ENCODE data around the gene ZNF276. TPM values are rescaled to one million over a fixed set of nuclear protein-coding genes. Genes with fewer than 3 reads are reported as not detected.
"Not testable (repeated sequence)": the region's sequence is repeated elsewhere in the genome, so short reads cannot be mapped to it uniquely, and the experiment has no call there.

The ZNF276 gene
- total RNA-seq, 1 donor from 2014 or later: 12.9 TPM

DNA sequence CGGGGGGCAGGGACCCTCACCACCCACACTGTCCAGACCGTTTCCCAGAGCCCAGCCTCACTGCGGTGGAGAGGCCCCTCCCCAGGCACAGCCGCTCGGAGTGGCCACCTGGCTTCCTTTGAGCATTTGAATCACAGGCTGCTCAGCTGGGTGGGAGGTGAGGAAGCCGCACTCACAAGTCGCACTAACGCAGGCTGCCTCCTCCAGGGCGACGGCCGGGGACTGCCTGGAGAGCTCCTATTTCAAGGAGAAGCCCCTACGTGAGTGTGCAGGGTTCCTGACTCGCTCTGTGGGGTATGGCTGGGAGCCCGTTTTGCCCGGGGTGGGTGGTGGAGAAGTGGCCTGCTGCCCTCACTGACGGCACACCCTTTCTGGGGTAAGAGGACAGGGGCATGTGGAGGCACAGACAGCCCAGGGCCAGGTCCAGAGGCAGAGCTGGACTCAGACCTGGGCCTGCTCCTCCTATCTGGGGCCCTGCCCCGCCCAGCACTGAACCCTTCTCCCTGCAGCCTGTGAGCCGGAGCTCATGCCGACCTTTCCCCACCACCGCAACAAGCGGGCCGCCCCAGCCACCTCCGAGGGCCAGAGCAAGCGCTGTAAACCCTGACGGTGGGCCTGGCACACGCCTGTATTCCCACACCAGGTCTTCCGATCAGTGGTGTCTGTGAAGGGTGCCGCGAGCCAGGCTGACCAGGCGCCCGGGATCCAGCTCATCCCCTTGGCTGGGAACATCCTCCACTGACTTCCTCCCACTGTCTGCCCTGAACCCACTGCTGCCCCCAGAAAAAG, 26.1 kb upstream of the ZNF276 start:
- peaks cover 34% of the 10 kb centered on the region for H3K36me3 ChIP-seq

DNA sequence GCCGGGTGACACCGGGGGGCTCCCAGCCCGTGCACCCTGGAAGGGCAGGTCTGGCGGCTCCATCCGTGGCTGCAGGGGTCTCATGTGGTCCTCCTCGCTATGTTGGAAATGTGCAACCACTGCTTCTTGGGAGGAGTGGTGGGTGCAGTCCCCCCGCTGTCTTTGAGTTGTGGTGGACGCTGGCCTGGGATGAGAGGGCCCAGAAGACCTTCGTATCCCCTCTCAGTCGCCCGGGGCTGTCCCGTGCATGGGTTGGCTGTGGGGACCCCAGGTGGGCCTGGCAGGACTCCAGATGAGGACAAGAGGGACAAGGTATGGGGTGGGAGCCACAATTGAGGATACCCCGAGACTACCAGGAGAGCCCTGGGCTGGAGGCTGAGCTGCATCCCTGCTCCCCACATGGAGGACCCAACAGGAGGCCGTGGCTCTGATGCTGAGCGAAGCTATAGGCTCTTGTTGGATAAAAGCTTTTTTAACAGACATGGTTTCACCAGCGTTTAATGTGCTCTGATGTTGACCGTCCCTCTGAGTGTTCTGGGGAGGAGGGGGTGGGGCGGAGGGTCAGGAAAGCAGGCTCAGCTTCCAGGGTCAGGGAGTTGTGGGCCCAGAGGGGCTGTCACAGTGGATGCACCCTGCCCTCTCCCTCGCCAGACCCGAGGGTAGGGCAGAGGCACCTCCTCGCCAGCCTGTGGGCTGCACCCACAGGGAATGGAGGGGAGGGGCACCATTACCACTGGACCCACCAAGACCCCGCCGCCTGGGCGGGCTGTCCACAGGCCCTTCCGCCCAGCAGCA, 25.3 kb upstream of the ZNF276 start:
- H3K4me1 ChIP-seq: peaks cover 18% of the 10 kb centered on the region
- no peaks in the 10 kb centered on the region for H3K9me3 ChIP-seq (replicated peaks)
- TF ChIP-seq, protein P1, sequence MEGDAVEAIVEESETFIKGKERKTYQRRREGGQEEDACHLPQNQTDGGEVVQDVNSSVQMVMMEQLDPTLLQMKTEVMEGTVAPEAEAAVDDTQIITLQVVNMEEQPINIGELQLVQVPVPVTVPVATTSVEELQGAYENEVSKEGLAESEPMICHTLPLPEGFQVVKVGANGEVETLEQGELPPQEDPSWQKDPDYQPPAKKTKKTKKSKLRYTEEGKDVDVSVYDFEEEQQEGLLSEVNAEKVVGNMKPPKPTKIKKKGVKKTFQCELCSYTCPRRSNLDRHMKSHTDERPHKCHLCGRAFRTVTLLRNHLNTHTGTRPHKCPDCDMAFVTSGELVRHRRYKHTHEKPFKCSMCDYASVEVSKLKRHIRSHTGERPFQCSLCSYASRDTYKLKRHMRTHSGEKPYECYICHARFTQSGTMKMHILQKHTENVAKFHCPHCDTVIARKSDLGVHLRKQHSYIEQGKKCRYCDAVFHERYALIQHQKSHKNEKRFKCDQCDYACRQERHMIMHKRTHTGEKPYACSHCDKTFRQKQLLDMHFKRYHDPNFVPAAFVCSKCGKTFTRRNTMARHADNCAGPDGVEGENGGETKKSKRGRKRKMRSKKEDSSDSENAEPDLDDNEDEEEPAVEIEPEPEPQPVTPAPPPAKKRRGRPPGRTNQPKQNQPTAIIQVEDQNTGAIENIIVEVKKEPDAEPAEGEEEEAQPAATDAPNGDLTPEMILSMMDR (IDR thresholded peaks at IDR 0.05; ENCODE audit: borderline replicate concordance): no peak
- H3K27me3 ChIP-seq (ENCODE audit: low read depth): no peaks in the 10 kb centered on the region
- H3K4me3 ChIP-seq: no peak overlapping the region
- no peak for DNase-seq
- H3K36me3 ChIP-seq: peaks cover 34% of the 10 kb centered on the region
- intact Hi-C loops (cut with micrococcal nuclease): no loop called here
- H3K27ac ChIP-seq (replicated peaks): no peak overlapping the region

More for the DNA sequence above, 26.1 kb upstream of the ZNF276 start:
- H3K4me1 ChIP-seq: peaks cover 10% of the 10 kb centered on the region
- no peaks in the 10 kb centered on the region for H3K27me3 ChIP-seq (ENCODE audit: low read depth)
- no peak for DNase-seq
- TF ChIP-seq, protein P1 (IDR thresholded peaks at IDR 0.05; ENCODE audit: borderline replicate concordance): no peak
- intact Hi-C loops (cut with micrococcal nuclease): no loop called here
- H3K27ac ChIP-seq (replicated peaks): no peak overlapping the region
- no peak overlapping the region for H3K4me3 ChIP-seq
- no peaks in the 10 kb centered on the region for H3K9me3 ChIP-seq (replicated peaks)

DNA sequence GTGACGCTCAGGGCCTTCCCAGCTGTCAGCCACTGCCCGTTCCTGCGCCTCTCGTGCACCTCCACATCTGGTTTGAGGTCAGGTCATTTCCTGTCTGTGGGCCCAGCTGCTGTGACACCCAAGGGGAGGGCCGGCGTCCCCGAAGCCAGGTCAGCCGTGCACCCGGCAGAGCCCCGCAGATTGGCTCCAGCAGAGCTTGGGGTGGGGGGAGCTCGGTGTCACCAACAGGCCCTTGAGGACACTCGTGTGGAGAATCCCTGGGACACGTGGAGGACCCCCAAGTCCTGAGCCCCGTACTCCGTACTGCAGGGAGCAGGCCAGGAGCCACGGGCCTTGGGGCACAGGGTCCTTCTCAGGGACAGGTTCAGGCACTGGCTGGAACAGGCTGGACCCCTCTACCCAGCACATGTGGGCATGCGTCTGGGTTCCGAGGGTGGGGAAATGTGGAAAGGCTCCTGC, 24.6 kb upstream of the ZNF276 start:
- H3K36me3 ChIP-seq: peaks cover 28% of the 10 kb centered on the region
- intact Hi-C loops (cut with micrococcal nuclease): no loop called here
- TF ChIP-seq, protein P1 (IDR thresholded peaks at IDR 0.05; ENCODE audit: borderline replicate concordance): no peak
- DNase-seq: no peak
- no peaks in the 10 kb centered on the region for H3K9me3 ChIP-seq (replicated peaks)
- H3K27me3 ChIP-seq (ENCODE audit: low read depth): no peaks in the 10 kb centered on the region
- H3K4me1 ChIP-seq: peaks cover 25% of the 10 kb centered on the region
- H3K4me3 ChIP-seq: no peak overlapping the region
- no peak overlapping the region for H3K27ac ChIP-seq (replicated peaks)

DNA sequence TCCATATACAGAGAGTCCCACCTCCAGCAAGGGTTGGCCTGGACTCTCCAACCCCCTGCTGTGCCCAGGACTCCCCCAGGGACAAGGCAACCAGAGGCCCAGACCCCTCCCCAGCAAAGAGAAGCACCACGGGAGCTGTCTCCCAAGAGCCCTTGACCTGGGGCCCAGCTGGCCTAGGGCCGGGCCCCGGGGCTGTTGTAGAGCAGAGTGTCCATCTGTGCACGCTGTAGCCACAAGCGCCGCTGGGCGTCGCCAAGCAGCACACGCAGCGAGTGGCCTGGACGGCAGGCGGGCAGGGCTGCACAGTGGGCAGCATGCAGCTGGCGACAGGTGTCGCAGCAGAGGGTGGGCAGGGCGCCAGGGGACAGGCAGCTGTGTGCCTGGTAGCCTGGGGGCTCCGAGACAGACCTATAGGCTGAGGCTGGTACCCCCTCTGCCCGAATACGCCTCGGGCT, 24.1 kb upstream of the ZNF276 start:
- Histone ChIP-seq H3K4me3 (no peak overlapping the region), H3K27ac (replicated peaks) (no peak overlapping the region), H3K36me3 (peaks cover 23% of the 10 kb centered on the region), H3K9me3 (replicated peaks) (no peaks in the 10 kb centered on the region), H3K27me3 (ENCODE audit: low read depth) (no peaks in the 10 kb centered on the region), H3K4me1 (peaks cover 29% of the 10 kb centered on the region)
- TF ChIP-seq, protein P1 (IDR thresholded peaks at IDR 0.05; ENCODE audit: borderline replicate concordance): no peak
- intact Hi-C loops (cut with micrococcal nuclease): no loop called here
- DNase-seq: no peak

DNA sequence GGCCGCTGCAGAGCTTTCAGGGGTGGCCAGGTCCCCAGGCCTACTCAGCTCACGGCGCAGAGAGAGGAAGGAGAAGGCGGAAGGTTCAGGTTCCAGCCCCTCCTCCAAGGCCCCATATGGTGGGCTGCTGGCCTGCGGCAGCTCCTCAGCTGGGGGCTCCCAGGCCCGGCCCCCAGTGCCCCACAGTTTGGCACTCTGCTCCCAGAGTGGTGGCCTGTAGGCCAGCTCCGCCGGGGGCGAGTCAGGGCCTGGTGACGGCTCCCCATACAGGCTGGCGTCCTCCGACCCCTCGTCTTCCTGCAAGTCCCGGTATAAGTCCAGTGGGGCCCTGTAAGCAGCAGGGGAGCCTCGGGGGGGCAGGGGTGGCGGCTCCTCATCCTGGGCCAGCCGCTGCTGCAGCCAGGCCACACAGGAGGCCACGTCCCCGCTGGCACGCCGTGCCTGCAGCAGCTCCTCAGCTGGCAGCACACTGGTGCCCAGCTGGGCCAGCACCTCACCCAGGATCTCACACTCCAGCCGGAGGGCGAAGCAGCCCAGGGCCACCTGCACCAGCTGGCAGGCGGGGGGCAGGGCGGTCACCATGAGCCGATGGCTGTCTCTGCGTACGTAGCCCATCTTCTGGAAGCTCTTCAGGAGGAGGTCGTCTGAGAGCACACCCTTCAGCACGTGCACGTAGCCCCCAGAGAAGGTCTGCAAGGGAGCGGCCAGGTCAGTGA, 23.6 kb upstream of the ZNF276 start:
- H3K27ac ChIP-seq (replicated peaks): no peak overlapping the region
- H3K9me3 ChIP-seq (replicated peaks): no peaks in the 10 kb centered on the region
- H3K4me3 ChIP-seq: no peak overlapping the region
- no peak for DNase-seq
- H3K4me1 ChIP-seq: peaks cover 31% of the 10 kb centered on the region
- no peaks in the 10 kb centered on the region for H3K27me3 ChIP-seq (ENCODE audit: low read depth)
- intact Hi-C loops (cut with micrococcal nuclease): no loop called here
- TF ChIP-seq, protein P1 (IDR thresholded peaks at IDR 0.05; ENCODE audit: borderline replicate concordance): no peak
- peaks cover 17% of the 10 kb centered on the region for H3K36me3 ChIP-seq

DNA sequence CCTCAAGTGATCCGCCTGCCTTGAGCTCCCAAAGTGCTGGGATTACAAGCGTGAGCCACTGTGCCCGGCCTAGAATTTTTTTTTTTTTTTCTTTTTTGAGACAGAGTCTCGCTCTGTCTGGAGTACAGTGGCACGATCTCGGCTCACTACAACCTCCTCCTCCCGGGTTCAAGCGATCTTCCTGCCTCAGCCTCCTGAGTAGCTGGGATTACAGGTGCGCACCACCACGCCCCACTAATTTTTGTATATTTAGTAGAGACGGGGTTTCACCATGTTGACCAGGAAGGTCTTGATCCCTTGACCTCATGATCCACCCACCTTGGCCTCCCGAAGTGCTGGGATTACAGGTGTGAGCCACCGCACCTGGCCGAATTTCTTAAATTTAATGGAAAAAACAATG, 22.6 kb upstream of the ZNF276 start:
- H3K4me1 ChIP-seq: peaks cover 31% of the 10 kb centered on the region
- intact Hi-C loops (cut with micrococcal nuclease); H3K27me3 ChIP-seq (ENCODE audit: low read depth); DNase-seq; H3K9me3 ChIP-seq (replicated peaks); H3K36me3 ChIP-seq; H3K4me3 ChIP-seq; H3K27ac ChIP-seq (replicated peaks): not testable (repeated sequence)

DNA sequence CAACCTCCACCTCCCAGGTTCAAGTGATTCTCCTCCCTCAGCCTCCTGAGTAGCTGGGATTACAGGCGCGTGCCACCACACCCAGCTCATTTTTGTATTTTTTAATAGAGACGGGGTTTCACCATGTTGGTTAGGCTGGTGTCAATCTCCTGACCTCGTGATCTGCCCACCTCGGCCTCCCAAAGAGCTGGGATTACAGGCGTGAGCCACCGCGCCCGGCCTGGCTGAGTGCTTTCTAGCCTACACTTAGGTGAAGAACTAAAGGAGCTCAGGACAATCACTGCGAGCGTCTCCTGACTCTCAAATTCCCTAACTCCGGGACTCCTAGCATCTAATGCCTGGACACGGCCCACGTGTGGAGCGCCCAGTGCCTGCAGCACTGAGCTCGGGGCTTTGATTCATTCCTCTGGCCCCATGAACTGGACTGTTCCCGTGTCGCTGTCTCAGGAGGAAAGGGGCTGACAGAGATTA, 21.7 kb upstream of the ZNF276 start:
- intact Hi-C loops (cut with micrococcal nuclease); H3K9me3 ChIP-seq (replicated peaks); H3K27me3 ChIP-seq (ENCODE audit: low read depth); H3K36me3 ChIP-seq; DNase-seq: not testable (repeated sequence)
- H3K27ac ChIP-seq (replicated peaks): peak overlapping the region; percentile 79
- peak overlapping the region; percentile 83 for H3K4me3 ChIP-seq
- H3K4me1 ChIP-seq: peaks cover 31% of the 10 kb centered on the region
